Measurements from ENCODE around the gene GATC.
"Not testable (repeated sequence)": the region's sequence is repeated elsewhere in the genome, so short reads cannot be mapped to it uniquely, and the experiment has no call there.

Gene GATC

DNA sequence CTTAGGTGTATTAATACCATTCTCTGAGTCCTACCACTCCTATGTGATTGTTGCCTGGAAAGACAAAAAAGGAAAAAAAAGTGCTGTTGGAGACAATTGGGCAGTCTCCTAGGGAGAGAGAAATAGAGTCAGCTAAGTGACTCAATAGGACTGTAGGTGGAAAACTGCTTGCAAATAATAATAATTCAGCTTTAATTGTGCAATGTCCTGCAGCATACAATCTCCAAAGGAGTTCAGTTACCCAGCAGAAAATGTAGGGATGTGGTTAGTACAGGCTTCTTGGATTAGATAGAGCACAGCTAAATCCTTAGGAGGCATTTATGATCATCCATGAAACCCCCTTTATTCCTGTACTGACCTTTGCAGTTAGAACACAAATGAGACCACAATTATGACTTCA is 26.3 kb downstream of the GATC start:
- no peak for DNase-seq

DNA sequence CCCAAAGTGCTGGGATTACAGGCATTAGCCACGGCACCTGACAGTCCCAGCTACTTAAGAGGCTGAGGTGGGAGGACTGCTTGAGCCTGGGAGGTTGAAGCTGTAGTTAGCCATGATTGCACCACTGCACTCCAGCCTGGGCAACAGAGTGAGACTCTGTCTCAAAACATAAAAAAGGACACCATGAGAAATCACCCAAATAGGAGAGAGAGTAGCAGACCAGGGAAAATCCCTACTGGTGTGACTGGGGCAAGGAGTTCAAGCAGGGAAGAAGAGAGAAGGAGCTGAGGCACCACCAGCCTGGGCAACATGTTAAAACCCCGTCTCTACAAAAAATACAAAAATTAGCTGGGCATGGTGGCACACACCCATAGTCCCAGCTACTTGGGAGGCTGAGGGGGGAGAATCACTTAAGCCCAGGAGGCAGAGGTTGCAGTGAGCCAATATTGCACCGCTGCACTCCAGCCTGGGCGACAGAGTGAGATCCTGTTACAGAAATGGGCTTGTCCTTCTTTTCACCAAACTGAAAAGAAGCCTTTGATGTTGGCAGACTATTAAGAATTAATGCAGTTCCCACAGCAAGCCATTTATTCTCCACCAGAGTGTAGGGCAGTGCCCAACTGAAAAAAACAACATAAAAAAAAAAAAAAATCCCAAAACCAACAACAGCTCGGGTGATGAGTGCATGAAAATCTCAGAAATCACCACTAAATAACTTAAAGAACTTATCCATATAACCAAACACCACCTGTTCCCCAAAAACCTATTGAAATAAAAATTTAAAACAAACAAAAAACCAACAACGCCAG is 27.8 kb downstream of the GATC start:
- no peak for DNase-seq

DNA sequence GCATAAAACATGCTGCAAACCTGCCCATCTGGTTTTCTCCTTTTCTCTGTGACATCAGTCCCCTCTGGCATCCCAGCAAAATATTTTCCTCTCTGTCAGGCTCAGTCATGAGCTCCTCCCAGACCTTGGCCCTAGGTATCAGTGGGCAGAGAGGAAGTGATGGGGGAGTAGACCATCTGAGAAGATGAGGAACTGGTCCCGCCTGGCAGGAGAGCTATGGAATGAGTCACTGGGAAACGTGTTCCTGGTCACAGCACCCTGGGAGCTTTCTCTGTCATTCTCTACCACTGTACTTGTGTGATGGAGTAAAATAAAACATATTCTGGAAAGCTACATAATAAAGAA is 28.3 kb downstream of the GATC start:
- no peak for DNase-seq

DNA sequence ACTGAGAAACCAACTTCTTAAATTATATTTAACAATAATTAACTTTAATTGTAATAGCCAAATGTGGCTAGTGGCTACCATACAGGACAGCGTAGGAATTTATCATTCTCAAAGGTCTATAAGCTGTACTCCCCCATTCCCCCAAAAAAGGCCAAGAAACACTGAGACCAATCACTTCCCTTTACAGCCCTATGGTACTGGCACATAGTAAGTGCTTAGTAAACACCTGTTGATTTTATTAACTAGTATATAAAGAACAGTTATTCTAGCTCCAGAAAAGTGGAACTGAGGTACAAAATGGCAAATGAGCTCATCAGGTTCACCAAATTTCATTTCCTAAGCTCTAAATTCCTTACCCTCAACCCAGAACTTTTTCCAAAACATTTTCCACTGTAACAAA is 29.4 kb downstream of the GATC start:
- no peak for DNase-seq

DNA sequence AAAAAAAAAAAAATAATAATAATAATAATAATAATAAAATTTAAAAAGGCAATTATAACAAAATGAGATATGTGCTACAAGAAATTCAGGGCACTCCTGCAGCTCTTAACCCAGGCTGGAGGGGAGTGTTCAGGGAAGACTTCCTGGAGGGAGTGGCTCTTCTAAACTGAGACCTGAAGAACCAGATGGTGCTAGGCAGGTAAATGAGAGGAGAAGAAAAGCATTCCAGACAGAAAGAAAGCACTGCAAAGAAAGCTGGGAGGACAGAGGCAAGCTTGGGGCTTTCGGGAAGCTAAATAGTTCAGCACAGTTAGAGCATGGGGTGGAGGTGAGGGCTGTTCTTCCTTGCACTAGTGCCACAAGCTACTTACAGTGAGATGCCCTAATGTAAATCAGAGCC is 33.2 kb downstream of the GATC start:
- no peak for DNase-seq

DNA sequence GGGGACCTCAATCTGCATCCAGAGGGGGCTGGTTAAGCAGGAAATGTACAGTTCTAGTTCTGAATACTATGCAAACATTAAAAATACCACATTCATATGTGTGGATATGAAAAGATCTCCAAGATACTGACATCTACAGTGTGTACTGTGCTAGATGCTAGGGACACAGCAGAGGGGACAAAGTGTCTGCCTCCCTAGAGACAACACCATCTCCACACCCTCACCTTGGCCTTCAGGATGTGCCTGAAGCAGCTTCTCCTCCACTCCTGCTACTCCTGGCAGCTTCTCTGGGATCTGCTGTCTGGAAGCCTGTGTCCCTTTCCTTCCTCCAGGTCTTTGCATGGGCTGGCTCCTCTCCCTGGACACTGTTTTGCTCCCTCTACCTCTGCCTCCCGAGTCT is 34.0 kb downstream of the GATC start:
- no peak for DNase-seq

DNA sequence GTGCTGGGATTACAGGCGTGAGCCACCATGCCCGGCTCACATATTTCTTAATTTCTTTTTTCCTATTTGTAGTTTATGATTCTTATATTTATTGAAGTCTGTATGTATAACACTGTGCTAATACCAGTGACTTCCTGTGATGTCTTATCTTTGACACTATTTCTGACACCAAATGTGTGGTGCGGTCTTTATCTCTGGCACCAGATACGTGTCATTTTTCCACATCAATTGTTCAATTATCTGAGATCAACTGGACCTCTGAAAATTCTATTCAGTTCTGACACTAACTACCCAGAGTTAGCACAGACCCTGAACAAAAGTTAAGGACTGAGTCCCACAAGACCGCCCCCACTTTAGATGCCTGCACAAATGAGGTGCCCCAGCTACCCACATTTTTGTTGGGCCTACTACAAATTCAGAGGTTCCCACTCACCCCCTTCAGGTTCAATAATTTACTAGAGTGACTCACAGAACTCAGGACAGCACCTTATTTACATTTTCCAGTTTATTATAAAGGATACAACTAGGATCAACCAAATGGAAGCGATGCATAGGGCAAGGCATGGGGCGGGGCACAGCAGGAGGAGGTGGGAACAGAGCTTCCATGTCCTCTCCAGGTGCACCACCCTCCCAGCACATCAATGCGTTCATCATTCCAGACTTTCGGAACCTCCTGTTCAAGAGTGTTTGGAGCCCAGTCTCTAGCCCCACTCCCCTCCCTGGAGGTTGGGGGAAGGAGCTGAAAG is 35.0 kb downstream of the GATC start:
- DNase-seq, result no peak

DNA sequence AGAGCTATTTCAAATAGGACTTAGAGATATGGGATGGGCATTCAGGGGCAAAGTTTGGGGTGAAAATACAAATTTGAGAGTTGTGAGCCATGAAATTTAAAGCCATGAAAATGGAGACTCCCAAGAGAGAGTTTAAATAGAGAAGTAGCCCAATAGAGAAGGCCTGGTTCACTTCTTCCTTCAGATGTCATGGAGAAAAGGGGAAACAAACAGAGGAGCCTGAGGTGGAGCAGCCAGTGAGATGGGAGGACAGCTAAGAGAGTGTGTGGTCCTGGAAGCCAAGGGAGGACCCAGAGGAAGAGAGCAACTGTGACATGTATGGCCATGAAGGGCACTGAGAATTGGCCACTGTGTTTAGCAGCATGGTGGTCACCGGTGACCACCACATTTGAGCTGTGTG is 37.4 kb downstream of the GATC start:
- DNase-seq, result no peak

DNA sequence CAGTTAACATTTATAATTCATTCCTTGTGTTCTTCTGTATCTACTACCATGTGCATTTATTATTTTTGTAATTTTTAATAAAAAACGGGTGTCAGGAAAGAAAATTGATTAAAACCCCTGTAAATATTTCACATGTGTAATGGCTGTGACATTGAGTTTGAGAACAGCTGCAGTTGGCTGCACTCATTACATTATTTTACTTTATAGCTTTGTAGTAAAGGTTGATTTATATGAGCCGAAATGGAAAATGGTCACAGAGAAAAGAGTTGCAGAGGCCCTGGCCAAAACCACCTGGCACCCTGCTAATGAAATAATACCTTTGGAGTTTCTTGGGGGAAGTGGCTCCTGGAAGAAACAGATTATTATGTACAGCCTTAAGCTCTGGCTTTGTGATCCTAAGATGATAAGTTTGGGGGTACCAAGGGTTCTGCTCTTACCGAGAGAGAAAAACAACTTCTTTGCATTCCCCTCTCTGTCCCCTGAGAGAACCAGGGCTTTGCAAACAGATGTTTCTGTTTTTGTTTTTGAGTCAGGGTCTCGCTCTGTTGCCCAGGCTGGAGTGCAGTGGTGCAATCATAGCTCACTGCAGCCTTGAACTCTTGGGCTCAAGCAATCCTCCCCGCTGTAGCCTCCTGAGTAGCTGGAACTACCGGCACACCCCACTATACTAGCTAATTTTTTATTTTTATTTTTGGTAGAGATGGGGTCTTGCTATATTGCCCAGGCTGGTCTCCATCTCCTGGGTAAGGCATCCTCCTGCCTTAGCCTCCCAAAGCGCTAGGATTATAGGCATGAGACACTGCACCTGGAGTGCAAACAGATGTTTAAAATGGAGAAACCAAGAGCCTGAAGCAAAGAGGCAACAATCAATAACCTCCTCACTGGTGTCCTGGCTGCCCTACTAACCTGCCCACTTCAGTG is 40.0 kb downstream of the GATC start:
- no peak for DNase-seq

DNA sequence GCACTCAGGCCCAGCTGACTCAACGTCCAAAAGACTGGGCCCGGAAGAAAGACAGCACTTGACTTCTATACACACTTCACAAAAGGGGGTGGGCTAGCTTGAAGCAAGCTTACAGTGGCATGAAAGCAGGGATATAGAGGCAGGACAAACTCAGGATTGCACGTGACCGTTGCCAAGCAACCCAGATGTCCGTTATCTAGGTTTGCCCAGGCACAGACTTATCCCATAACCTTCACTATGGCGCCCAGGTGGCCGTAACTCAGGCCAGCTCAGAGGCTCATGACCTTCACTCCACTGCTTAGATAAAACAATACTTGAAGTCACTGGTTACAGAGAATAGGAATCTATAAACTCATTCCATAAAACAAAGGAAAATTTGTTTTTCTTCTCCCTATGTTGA is 41.3 kb downstream of the GATC start:
- not testable (repeated sequence) for DNase-seq

DNA sequence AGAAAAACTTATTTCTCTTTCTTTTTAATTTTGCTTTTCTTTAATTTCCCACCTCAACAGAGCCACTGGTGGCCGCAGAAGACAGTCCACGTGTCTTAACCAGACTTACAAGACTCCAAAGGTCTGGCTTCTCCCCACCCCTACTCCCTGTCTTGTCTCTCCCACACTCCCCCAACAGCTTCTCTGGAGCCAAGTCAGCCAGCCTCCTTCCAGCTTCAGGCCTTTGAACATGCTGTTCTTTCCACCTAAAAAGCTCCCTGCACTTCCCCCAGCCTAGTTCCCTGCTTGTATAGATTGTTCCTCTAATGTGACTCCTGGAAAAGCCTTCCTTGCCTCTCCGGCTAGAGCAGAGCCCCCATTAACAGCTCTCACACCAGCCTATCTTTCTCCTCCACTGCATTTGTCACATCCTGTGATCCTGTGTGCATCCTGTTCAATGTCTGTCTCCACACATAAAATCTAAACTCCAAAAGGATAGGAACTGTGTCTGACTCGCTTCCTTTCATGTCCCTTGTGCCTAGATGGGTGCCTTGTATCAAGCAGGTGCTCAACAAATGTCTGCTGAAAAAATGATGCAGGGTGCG is 41.9 kb downstream of the GATC start:
- DNase-seq, result no peak

DNA sequence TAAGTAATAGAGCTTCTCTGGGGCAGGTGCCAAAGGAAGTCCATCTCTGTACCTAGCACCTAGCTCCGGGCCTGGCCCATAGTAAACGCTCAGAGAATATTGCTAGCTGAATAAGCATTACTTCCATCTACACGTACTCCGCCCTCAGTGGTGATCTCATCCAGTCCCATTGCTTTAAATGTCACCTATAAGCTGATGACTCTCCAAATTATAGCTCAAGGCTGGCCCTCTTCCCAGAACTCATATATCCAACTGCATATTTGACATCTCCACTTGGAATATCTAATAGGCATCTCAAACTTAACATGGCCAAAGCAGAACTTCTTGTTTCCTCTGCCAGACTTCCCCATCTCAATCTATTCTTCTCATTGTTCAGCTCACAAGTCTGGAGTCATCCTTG is 42.8 kb downstream of the GATC start:
- no peak for DNase-seq

DNA sequence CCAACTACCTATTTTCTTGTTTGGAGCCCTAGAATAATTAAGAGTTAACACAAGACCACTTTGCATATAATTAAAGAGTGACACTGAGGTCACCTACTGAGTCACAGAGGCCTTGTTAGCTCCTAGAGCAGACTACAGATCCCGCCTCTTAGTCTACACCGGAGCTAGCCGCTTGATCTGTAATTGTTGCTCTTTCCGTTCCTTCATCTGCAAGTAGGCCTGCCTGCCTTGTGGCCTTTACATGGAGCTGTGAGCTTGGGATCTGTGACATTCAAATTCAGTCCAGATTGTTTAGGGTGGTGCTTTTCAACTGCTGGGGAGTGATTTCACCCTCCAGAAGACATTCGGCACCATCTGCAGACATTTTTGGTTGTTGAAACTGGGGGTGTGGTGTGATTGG is 44.1 kb downstream of the GATC start:
- no peak for DNase-seq

DNA sequence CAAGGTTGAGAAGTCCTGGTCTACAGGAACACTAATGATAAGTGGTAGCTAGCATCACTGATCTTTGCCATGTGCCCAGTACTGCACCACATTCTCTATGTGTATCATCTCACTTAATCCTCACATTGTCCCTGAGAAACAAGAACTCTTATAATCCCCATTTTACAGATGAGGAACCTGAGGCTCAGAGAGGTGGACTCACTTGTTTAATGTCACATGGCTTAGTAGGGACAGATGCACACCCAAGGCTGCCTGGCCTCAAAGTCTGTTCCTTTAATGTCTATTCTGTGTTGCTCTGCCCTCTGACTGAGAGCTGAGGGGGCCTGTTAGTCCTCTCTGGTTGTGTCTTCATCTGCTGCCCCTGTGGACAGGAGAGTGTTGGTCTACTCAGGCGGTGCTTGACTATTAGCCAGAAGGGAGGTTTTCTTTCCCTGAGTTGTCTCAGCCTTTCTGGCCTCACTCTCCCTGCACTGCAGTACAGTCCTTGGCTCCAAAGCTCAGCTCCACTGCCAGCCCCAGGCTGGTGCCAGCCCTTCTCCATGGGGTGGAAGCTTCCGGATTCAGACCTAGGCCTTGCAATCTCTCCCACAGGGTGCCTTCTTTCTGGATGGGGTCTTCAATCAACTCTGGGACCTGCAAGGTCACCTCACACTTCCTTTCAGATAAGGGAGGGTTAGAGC is 44.7 kb downstream of the GATC start:
- DNase-seq, result no peak

DNA sequence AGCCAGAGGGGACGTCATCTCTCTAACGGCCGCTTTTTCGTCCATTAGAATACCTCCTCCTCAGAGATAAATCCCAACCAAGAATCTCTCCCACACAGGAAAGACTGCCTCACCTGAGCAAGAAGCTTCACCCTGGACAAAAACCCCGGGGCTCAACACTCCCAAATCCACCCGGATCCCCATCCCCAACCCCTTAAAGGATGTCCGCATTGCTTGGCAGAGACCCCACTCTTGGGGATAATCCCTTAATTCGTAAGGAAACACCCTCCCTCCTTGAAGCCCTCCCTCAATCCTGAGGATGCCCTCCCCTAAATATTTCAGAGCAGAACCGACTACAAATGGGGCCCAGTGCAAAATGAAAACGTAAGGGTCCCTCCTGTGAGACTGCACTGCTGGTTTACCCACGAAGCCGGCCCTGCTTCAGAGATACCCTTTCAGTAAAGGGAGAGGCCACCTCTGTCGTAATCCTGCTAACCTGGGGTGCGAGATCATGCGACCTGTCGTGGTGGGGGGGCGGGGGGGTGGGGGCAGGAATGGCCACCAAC is 49.0 kb downstream of the GATC start:
- DNase-seq, result no peak

DNA sequence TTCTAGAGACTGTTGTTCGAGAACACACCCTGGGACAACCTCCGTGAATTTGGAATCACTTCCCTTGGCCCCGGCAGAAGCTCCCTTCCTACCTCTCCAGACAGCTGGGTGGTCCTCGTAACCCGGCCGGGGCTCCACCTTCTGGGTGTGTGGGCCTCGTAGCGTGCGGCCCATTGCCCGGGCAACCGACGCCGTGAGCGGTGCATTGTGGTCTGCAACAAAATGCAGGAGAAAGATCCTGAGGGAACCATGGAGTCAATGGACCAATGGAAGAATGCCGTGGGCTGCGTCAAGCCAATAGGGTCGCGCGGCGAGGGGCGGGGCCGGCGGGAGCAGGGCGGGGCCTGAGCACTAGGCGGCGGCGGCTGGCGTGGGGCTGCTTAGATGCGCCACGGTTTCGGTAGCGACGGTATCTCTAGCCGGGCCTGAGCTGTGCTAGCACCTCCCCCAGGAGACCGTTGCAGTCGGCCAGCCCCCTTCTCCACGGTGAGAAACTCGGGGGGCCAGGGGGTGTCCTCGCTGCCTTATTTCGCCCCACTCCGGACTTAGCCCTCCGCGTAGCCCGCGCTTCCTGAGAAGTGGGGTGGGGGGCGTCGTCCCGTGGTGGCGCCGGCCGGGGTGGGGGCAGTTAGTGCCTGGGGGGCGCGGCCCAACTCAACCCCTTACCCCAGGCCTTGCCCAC is 49.6 kb downstream of the GATC start, which contains the start of gene DYNLL1:
TSS of gene DYNLL1 (plus strand) at position 383 of the 682 bp plus-strand sequence. CDS start 309 bp downstream, outside the sequence.
- DNase-seq, result peak; percentile 92

DNA sequence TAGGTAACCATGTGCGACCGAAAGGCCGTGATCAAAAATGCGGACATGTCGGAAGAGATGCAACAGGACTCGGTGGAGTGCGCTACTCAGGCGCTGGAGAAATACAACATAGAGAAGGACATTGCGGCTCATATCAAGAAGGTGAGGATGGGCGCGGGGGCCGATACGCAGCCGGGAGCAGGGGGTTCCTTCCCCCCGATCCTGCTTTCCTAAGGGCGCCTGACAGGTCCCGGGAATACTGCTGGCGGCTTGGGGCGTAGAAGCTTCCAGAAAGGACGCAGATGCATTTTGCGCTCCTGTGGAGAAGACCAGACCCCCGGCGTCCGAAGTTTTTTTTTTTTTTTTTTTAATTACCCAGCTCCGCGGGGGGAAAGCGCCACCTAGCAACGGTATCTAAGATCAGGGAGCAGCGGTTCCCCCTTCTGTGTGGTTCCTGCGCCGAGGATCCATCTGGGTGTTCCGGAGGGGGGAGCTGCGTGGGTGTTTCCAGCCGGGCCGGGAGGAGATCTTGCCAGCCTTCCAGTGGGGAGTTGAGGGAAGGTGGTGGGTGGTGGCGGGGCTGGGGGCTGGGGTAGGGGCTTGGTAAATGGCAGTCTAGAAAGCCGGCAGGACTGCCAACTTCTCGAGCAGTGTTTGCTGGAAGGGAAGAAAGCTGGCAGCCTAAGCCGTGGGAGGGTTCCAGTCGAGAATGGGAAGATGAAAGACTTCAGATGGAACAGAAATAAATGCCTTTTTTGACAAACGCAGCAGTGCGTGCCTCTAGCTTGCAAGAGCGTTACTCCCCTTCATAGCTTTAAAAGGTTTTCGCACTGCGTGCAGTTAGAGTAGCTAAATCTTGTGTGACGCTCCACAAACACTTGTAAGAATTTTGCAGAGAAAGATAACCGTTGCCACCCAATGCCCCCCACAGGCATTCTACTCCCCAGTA is 50.4 kb downstream of the GATC start:
- peak; percentile 10 for DNase-seq

DNA sequence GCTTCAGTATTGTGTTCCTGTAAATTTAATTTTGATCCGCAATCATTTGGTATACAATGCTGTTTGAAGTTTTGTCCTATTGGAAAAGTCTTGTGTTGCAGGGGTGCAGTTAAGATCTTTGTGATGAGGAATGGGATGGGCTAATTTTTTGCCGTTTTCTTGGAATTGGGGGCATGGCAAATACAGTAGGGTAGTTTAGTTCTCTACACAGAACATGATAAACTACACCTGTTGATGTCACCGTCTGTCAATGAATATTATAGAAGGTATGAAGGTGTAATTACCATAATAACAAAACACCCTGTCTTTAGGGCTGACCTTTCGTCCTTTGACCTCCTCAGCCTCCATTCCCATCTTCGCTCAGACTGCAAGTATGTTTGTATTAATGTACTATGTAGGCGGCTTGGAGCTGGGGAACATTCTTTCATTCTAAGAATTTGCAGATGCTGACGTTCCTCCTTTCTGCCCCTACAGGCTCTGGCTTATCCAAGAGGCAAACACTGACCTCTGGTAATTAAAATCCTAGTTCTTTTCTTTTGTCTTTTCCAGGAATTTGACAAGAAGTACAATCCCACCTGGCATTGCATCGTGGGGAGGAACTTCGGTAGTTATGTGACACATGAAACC is 51.4 kb downstream of the GATC start:
- DNase-seq, result no peak

DNA sequence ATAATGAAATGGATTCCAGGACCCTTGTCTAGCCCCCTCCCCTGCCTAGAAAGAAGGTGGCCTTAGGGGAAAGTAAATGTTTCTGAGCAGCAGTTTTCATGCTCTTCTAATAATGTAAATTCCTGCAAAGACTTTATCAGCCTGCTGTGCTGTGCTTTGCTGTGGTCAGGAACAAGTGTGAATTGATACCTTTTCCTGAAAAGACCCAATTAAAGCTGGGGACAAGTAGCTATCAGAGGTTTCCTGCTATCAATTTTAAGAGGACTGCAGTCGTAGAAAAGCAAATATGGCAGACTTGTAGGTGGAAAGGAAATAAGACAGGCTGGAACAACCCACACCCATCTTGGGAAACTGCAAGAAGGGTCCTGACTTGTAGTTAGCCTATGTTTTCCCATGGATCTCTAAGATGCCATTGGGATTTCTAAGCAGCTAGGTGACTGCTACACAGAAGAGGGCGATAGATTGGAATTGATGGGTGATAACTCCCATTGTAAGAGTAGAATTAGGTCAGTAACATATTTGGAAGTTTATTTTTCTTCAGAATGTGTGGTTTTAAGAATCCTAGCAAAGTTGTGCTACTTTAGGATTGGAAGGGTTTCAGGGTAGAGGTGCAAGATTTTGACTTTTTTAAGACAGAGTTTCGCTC is 52.7 kb downstream of the GATC start:
- DNase-seq, result no peak

Data from NCI-H1694 (cell line).